HEK293 (cell line): ENCODE measurements around the gene PLPP1.

Experiments
- CTCF ChIA-PET: fragments of 350-600 bp; formaldehyde crosslinking; extraction: SDS; loops from one replicate; lab custom pipeline; 2021; ENCODE audit warnings: antibody characterized with exemption; lab: Yijun Ruan, JAX
- POLR2A ChIA-PET: fragments of 300-600 bp; formaldehyde crosslinking; extraction: SDS; loops from one replicate; lab custom pipeline; 2020; ENCODE audit warnings: antibody characterized with exemption, inconsistent platforms; lab: Yijun Ruan, JAX
- H3K27ac ChIP-seq: fragments of 200-500 bp; sonication (Bioruptor generic); 2 replicates; pipeline ENCODE4 v1.5.1; 2014; ENCODE audit warnings: low read depth, low read length, control low read depth, inconsistent platforms; ENCODE audit errors: extremely low read depth
- H3K36me3 ChIP-seq, 2 experiments: fragments of 200-500 bp in 1 of 2; sonication (Bioruptor generic) in 1 of 2; 1 replicate in 1 of 2; 2 replicates in 1 of 2; pipeline ENCODE4 v1.5.1; 2014 to 2017; ENCODE audit warnings: inconsistent platforms in 2 of 2, low read length in 2 of 2; ENCODE audit not compliant: control insufficient read depth in 2 of 2, insufficient read depth in 1 of 2
- H3K4me1 ChIP-seq: fragments of 200-500 bp; sonication (Bioruptor generic); 2 replicates; pipeline ENCODE4 v1.5.1; 2014; ENCODE audit warnings: mild to moderate bottlenecking, low read length, inconsistent platforms; ENCODE audit not compliant: control insufficient read depth, insufficient read depth
- H3K4me3 ChIP-seq: 2 replicates; pipeline ENCODE4 v1.5.1; 2011; ENCODE audit warnings: low read depth, mild to moderate bottlenecking, control low read depth, low read length, moderate library complexity
- H3K9me3 ChIP-seq: fragments of 200-500 bp; sonication (Bioruptor generic); 2 replicates; pipeline ENCODE4 v1.5.1; 2014; ENCODE audit warnings: low read depth, low read length, inconsistent platforms; ENCODE audit not compliant: control insufficient read depth, insufficient read depth
- BCL11B ChIP-seq: fragments of 450-650 bp; formaldehyde crosslinking; IDR thresholded peaks from 2 replicates; pipeline ENCODE4 v1.5.1; 2016; ENCODE audit warnings: low read depth, missing biosample characterization, missing genetic modification characterization
- HOXD13 ChIP-seq: sonication (generic); formaldehyde crosslinking; IDR thresholded peaks from 2 replicates; pipeline ENCODE4 v1.8.0; 2022; ENCODE audit warnings: missing genetic modification reagents, borderline replicate concordance
- INSM2 ChIP-seq: fragments of 450-650 bp; formaldehyde crosslinking; IDR thresholded peaks from 2 replicates; pipeline ENCODE4 v1.5.1; 2016; ENCODE audit warnings: missing biosample characterization, missing genetic modification characterization
- KLF1 ChIP-seq: fragments of 450-650 bp; formaldehyde crosslinking; IDR thresholded peaks from 2 replicates; pipeline ENCODE4 v1.5.1; 2016; ENCODE audit warnings: missing biosample characterization, missing genetic modification characterization
- MYNN ChIP-seq: fragments of 450-650 bp; formaldehyde crosslinking; IDR thresholded peaks from 2 replicates; pipeline ENCODE4 v1.5.1; 2016; ENCODE audit warnings: missing biosample characterization, missing genetic modification characterization, borderline replicate concordance
- PRDM10 ChIP-seq: fragments of 450-650 bp; formaldehyde crosslinking; IDR thresholded peaks from 2 replicates; pipeline ENCODE4 v1.5.1; 2016; ENCODE audit warnings: missing biosample characterization, missing genetic modification characterization
- RBAK ChIP-seq: fragments of 450-650 bp; formaldehyde crosslinking; IDR thresholded peaks from 2 replicates; pipeline ENCODE4 v1.5.1; 2016; ENCODE audit warnings: missing biosample characterization, missing genetic modification characterization
- SCRT2 ChIP-seq: fragments of 450-650 bp; formaldehyde crosslinking; IDR thresholded peaks from 2 replicates; pipeline ENCODE4 v1.5.1; 2016; ENCODE audit warnings: missing biosample characterization, missing genetic modification characterization
- TSHZ1 ChIP-seq: fragments of 450-650 bp; formaldehyde crosslinking; IDR thresholded peaks from 2 replicates; pipeline ENCODE4 v1.5.1; 2016; ENCODE audit warnings: missing biosample characterization, missing genetic modification characterization, borderline replicate concordance
- YY1 ChIP-seq: fragments of 450-650 bp; formaldehyde crosslinking; IDR thresholded peaks from 2 replicates; pipeline ENCODE4 v1.5.1; 2018; ENCODE audit warnings: missing biosample characterization, missing genetic modification characterization
- ZBTB8A ChIP-seq: fragments of 450-650 bp; formaldehyde crosslinking; IDR thresholded peaks from 2 replicates; pipeline ENCODE4 v1.5.1; 2016; ENCODE audit warnings: missing biosample characterization, missing genetic modification characterization
- ZEB2 ChIP-seq: fragments of 450-650 bp; formaldehyde crosslinking; IDR thresholded peaks from 2 replicates; pipeline ENCODE4 v1.5.1; 2016; ENCODE audit warnings: missing biosample characterization, missing genetic modification characterization
- ZFP3 ChIP-seq: fragments of 450-650 bp; formaldehyde crosslinking; IDR thresholded peaks from 2 replicates; pipeline ENCODE4 v1.5.1; 2016; ENCODE audit warnings: low read depth, missing biosample characterization, missing genetic modification characterization
- ZFP69B ChIP-seq: fragments of 450-650 bp; formaldehyde crosslinking; IDR thresholded peaks from 2 replicates; pipeline ENCODE4 v1.5.1; 2016; ENCODE audit warnings: missing biosample characterization, missing genetic modification characterization
- ZIC2 ChIP-seq: fragments of 450-650 bp; formaldehyde crosslinking; IDR thresholded peaks from 2 replicates; pipeline ENCODE4 v1.5.1; 2016; ENCODE audit warnings: missing biosample characterization, missing genetic modification characterization
- ZNF146 ChIP-seq: fragments of 450-650 bp; formaldehyde crosslinking; IDR thresholded peaks from 2 replicates; pipeline ENCODE4 v1.5.1; 2016; ENCODE audit warnings: missing biosample characterization, missing genetic modification characterization
- ZNF16 ChIP-seq: fragments of 450-650 bp; formaldehyde crosslinking; IDR thresholded peaks from 2 replicates; pipeline ENCODE4 v1.5.1; 2016; ENCODE audit warnings: low read depth, missing biosample characterization, missing genetic modification characterization
- ZNF19 ChIP-seq: fragments of 450-650 bp; formaldehyde crosslinking; IDR thresholded peaks from 2 replicates; pipeline ENCODE4; 2016; ENCODE audit warnings: missing biosample characterization, missing genetic modification characterization, low read depth
- ZNF2 ChIP-seq: fragments of 450-650 bp; formaldehyde crosslinking; IDR thresholded peaks from 2 replicates; pipeline ENCODE4 v1.5.1; 2016; ENCODE audit warnings: missing biosample characterization, missing genetic modification characterization
- ZNF311 ChIP-seq: fragments of 450-650 bp; formaldehyde crosslinking; IDR thresholded peaks from 2 replicates; pipeline ENCODE4 v1.5.1; 2017; ENCODE audit warnings: missing biosample characterization, missing genetic modification characterization, borderline replicate concordance
- ZNF341 ChIP-seq: fragments of 450-650 bp; formaldehyde crosslinking; IDR thresholded peaks from 2 replicates; pipeline ENCODE4; 2016; ENCODE audit warnings: low read depth, missing biosample characterization, missing genetic modification characterization
- ZNF362 ChIP-seq: fragments of 450-650 bp; formaldehyde crosslinking; IDR thresholded peaks from 2 replicates; pipeline ENCODE4 v1.5.1; 2016; ENCODE audit warnings: missing biosample characterization, missing genetic modification characterization
- ZNF558 ChIP-seq: fragments of 450-650 bp; formaldehyde crosslinking; IDR thresholded peaks from 2 replicates; pipeline ENCODE4 v1.5.1; 2016; ENCODE audit warnings: missing biosample characterization, missing genetic modification characterization
- ZNF561 ChIP-seq: fragments of 450-650 bp; IDR thresholded peaks from 2 replicates; pipeline ENCODE4 v1.5.1; 2018; ENCODE audit warnings: missing biosample characterization, missing genetic modification characterization, borderline replicate concordance
- ZNF629 ChIP-seq: fragments of 450-650 bp; formaldehyde crosslinking; IDR thresholded peaks from 2 replicates; pipeline ENCODE4 v1.5.1; 2017; ENCODE audit warnings: missing biosample characterization, missing genetic modification characterization
- ZNF701 ChIP-seq: fragments of 450-650 bp; formaldehyde crosslinking; IDR thresholded peaks from 2 replicates; pipeline ENCODE4 v1.5.1; 2016; ENCODE audit warnings: missing biosample characterization, missing genetic modification characterization

PLPP1 gene

GRCh38 chr5:55534436-55535198 is at the start of gene PLPP1:
TSS of gene PLPP1 (minus strand) at chr5:55534964. CDS start at chr5:55534629, 335 bp downstream.
- peaks cover 9% of the 10 kb centered on the region; the same call in 1 of the 2 replicates for H3K4me1 ChIP-seq
- peak within 1 kb of the TSS; percentile 84 for H3K4me3 ChIP-seq
- H3K36me3 ChIP-seq = no peaks in the 10 kb centered on the region
- ChIA-PET CTCF (interaction anchor here (0.5 to 0.9 kb wide), 2 partner anchors 94 to 164 kb away, joined by 3 read pairs; no protein-coding TSS in a partner anchor), POLR2A (interaction anchor here (0.6 to 0.9 kb wide), 4 partner anchors 57 to 227 kb away, joined by 3 read pairs; partner anchors contain the start of genes DHX29 and MTREX)
- no peaks in the 10 kb centered on the region for H3K9me3 ChIP-seq
- peak within 1 kb of the TSS; percentile 84 for H3K27ac ChIP-seq
- TF ChIP-seq SCRT2 (tag by site-specific recombination) = no peak; the same call in 1 of the 2 replicates
- no peak; the same call in 1 of the 2 replicates for TF ChIP-seq PRDM10
- TF ChIP-seq TSHZ1 = no peak
- TF ChIP-seq ZNF311 (tag by site-specific recombination) = no peak
- TF ChIP-seq ZIC2 (tag by site-specific recombination) = peak; percentile 85
- TF ChIP-seq ZNF16 (tag by site-specific recombination) = no peak
- TF ChIP-seq ZNF19 (tag by site-specific recombination) = no peak
- TF ChIP-seq INSM2 = peak; percentile 27; the same call in 1 of the 2 replicates
- TF ChIP-seq ZEB2 = peak; percentile 93
- no peak for TF ChIP-seq ZNF146 (tag by site-specific recombination)
- 0 out of 2 replicates have a peak, but pooled peaks have one; percentile 14 for TF ChIP-seq ZNF558 (tag by site-specific recombination)
- TF ChIP-seq RBAK = no peak
- TF ChIP-seq YY1 (tag by site-specific recombination) = peak; percentile 90
- peak; percentile 26; the same call in 1 of the 2 replicates for TF ChIP-seq MYNN (tag by site-specific recombination)
- TF ChIP-seq ZFP3 = no peak
- peak; percentile 90 for TF ChIP-seq ZNF341
- TF ChIP-seq ZBTB8A (tag by site-specific recombination) = peak; percentile 93
- TF ChIP-seq ZNF362 (tag by site-specific recombination) = no peak
- no peak for TF ChIP-seq ZNF701
- peak; percentile 81; the same call in 1 of the 2 replicates for TF ChIP-seq BCL11B
- no peak for TF ChIP-seq HOXD13
- peak; percentile 62 for TF ChIP-seq KLF1
- no peak for TF ChIP-seq ZNF629
- TF ChIP-seq ZNF2 (tag by site-specific recombination) = peak; percentile 88; the same call in 1 of the 2 replicates
- TF ChIP-seq ZFP69B (tag by site-specific recombination) = peak; percentile 72; the same call in 1 of the 2 replicates
- peak; percentile 81 for TF ChIP-seq ZNF561 (tag by site-specific recombination)
